Naive B cell (primary cell): ENCODE measurements around the gene CFAP161. TPM values are rescaled to one million over a fixed set of nuclear protein-coding genes. Genes with fewer than 3 reads are reported as not detected.

ENCODE experiments used
- ATAC-seq, 2 donors: fragments of 150-1000 bp; cut with Tn5 transposase; 2 replicates each; pipeline ENCODE4 v1.10.0; 2021; ENCODE audit warnings: low read depth in 2 of 2, mild to moderate bottlenecking in 2 of 2, moderate library complexity in 2 of 2
- DNase-seq: peaks from one replicate; pipeline ENCODE4 v3.0.0; 2022
- H3K27ac Mint-ChIP-seq, 6 donors: one replicate each; pipeline ENCODE4 v1.8.0; 2020 to 2022; ENCODE audit warnings: mild to moderate bottlenecking in 6 of 6, mixed read lengths in 6 of 6, moderate library complexity in 5 of 6, inconsistent platforms in 2 of 6
- H3K27me3 Mint-ChIP-seq, 3 donors: one replicate each; pipeline ENCODE4 v1.8.0; 2021 to 2022; ENCODE audit warnings: mixed read lengths in 3 of 3, mild to moderate bottlenecking in 1 of 3
- H3K36me3 Mint-ChIP-seq, 2 donors: one replicate each; pipeline ENCODE4 v1.8.0; 2020 to 2022; ENCODE audit warnings: mixed read lengths in 2 of 2, inconsistent platforms in 1 of 2, mild to moderate bottlenecking in 1 of 2
- H3K4me1 Mint-ChIP-seq, 3 donors: one replicate each; pipeline ENCODE4 v1.8.0; 2020 to 2022; ENCODE audit warnings: mixed read lengths in 3 of 3, inconsistent platforms in 1 of 3, mild to moderate bottlenecking in 1 of 3, moderate library complexity in 1 of 3
- H3K4me3 Mint-ChIP-seq, 8 donors: one replicate each; pipeline ENCODE4 v1.8.0; 2020 to 2022; ENCODE audit warnings: mild to moderate bottlenecking in 8 of 8, mixed read lengths in 8 of 8, moderate library complexity in 8 of 8, inconsistent platforms in 2 of 8
- H3K9me3 Mint-ChIP-seq, 7 donors: one replicate each; pipeline ENCODE4 v1.8.0; 2020 to 2022; ENCODE audit warnings: mixed read lengths in 7 of 7, mild to moderate bottlenecking in 5 of 7, inconsistent platforms in 2 of 7, moderate library complexity in 1 of 7
- polyA plus RNA-seq, 6 donors: library from polyadenylated mRNA; unstranded; fragments of 300-500 nt; fragmentation: Illumina TruSeq; gene quantifications; one replicate each; pipeline ENCODE4 v1.2.3, GENCODE V29; 2021; ENCODE audit warnings: low read depth in 6 of 6

The CFAP161 gene
- polyA plus RNA-seq, 6 donors from 2014 or later: 0.40 TPM; not detected in 5

DNA sequence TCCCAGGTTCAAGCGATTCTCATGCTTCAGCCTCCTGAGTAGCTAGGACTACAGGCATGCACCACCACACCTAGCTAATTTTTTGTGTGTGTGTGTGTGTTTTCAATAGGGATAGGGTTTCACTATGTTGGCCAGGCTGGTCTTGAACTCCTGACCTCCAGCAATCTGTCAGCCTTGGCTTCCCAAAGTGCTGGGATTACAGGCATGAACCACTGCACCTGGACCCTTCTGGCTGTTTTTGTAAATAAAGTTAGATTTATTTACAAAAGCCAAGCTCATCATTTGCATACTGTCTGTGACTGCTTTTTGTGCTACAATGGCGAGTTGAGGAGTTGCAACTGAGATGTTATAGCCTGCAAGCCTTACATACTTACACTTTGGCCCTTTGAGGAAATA lies 34.1 kb downstream of the CFAP161 start:
- peaks cover 0 to 3% (median 0%) of the 10 kb centered on the region in 3 donors for H3K4me1 Mint-ChIP-seq
- no peak overlapping the region for H3K27ac Mint-ChIP-seq
- DNase-seq (no peak), ATAC-seq (no peak)
- H3K36me3 Mint-ChIP-seq: no peaks in the 10 kb centered on the region
- peaks cover 0 to 5% (median 0%) of the 10 kb centered on the region in 7 donors for H3K9me3 Mint-ChIP-seq
- H3K4me3 Mint-ChIP-seq: no peak overlapping the region
- peaks cover 27 to 45% (median 31%) of the 10 kb centered on the region in 3 donors for H3K27me3 Mint-ChIP-seq

- Mint-ChIP-seq H3K36me3 (no peaks in the 10 kb centered on the region), H3K9me3 (peaks cover 0 to 5% (median 0%) of the 10 kb centered on the region in 7 donors), H3K4me3 (no peak overlapping the region), H3K27me3 (peaks cover 27 to 47% (median 33%) of the 10 kb centered on the region in 3 donors), H3K27ac (no peak overlapping the region), H3K4me1 (peaks cover 0 to 3% (median 0%) of the 10 kb centered on the region in 3 donors)
- DNase-seq (no peak), ATAC-seq (no peak)
Measured at GRCh38 chr15:81168644-81169043, 34.6 kb downstream of the CFAP161 start.

GRCh38 chr15:81170511-81170910 lies 36.4 kb downstream of the CFAP161 start:
- Mint-ChIP-seq H3K4me1 (peaks cover 0 to 3% (median 0%) of the 10 kb centered on the region in 3 donors), H3K27ac (no peak overlapping the region), H3K36me3 (no peaks in the 10 kb centered on the region), H3K27me3 (peaks cover 27 to 43% (median 33%) of the 10 kb centered on the region in 3 donors), H3K9me3 (peaks cover 0 to 5% (median 0%) of the 10 kb centered on the region in 7 donors), H3K4me3 (no peak overlapping the region)
- no peak for ATAC-seq
- no peak for DNase-seq

DNA sequence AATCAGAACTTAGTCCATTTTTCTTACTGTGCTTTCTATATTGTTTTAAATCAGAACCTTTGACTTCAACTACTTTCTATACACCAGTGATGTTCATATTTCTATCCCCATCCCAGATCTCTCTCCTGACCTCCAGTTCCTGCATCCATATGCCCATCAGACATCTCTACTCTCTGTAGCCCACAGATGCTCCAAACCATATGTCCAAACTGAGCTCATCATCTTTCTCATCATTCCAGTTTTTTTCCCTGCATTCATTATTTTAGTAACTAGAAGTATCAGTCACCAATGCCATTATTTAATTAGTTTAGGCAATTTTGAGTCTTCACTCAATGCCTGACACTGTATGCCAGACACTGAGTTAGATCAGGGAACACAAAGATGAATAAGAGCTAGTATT lies 37.2 kb downstream of the CFAP161 start:
- Mint-ChIP-seq H3K9me3 (peaks cover 0 to 5% (median 0%) of the 10 kb centered on the region in 7 donors), H3K4me1 (peaks cover 0 to 3% (median 0%) of the 10 kb centered on the region in 3 donors), H3K36me3 (no peaks in the 10 kb centered on the region), H3K27me3 (peaks cover 27 to 40% (median 33%) of the 10 kb centered on the region in 3 donors), H3K27ac (no peak overlapping the region), H3K4me3 (no peak overlapping the region)
- no peak for ATAC-seq
- no peak for DNase-seq

DNA sequence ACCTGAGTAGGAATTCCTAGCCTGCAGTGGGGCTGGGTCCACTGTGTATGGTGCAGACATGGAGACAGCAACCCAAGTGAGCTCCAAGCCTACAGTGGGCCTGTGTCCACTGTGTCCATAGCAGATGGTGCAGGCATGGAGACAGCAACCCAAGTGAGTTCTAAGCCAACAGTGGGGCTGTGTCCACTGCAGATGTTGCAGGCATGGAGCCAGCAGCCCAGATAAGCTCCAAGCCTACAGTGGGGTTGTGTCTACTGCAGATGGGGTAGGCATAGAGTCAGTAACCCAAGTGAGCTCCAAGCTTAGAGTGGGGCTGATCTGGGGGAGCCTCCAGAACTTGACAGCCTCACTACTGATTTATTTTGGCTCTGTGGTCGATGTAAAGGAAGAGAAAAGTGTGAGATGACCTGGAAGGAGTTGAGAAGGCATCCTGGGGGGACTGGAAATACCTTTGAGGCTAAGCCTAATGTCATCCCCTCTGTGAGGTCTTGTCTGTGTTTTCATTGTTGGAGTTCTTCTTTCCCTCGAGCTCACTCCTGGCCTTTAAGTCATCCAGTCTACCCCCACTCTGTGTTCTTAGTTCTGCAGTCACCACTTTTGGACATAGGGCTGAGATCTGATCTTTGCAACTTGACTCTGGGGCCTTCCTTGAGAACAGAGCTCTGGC lies 40.2 kb downstream of the CFAP161 start:
- no peak overlapping the region for H3K4me3 Mint-ChIP-seq
- H3K36me3 Mint-ChIP-seq: no peaks in the 10 kb centered on the region
- peaks cover 14 to 29% (median 28%) of the 10 kb centered on the region in 3 donors for H3K27me3 Mint-ChIP-seq
- ATAC-seq: no peak
- DNase-seq: no peak
- no peaks in the 10 kb centered on the region for H3K4me1 Mint-ChIP-seq
- peaks cover 0 to under 1% (median 0%) of the 10 kb centered on the region in 7 donors for H3K9me3 Mint-ChIP-seq
- H3K27ac Mint-ChIP-seq: no peak overlapping the region

DNA sequence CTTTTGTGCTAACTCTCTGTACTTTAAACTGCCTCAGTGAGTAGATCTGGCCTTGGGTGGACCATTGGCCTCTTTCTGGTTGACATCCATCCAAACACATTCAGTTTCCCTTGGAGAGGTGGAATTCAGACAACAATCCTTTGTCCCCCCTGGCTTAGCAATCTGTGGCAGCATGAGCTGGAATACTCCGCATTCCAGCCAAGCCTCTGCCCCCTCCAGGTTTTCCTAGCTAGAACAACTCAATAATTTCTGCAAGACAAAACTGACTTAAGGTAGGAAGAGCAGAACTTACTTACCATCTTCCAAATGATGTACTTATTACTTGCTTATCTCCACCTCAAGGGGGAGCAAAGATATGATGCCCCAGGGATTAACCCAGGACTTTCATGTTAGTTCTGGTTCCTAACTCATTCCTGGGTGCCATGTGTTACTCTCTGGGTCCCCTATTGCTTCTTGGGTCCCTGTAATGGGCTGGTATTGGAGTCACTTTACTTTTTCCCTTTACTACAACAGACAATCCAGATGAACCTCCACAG lies 40.8 kb downstream of the CFAP161 start:
- Mint-ChIP-seq H3K27ac (no peak overlapping the region), H3K4me1 (no peaks in the 10 kb centered on the region), H3K9me3 (no peaks in the 10 kb centered on the region), H3K4me3 (no peak overlapping the region), H3K27me3 (peaks cover 14 to 32% (median 25%) of the 10 kb centered on the region in 3 donors), H3K36me3 (no peaks in the 10 kb centered on the region)
- DNase-seq: no peak
- ATAC-seq: no peak

GRCh38 chr15:81175496-81175895 lies 41.4 kb downstream of the CFAP161 start:
- ATAC-seq: no peak
- Mint-ChIP-seq H3K36me3 (no peaks in the 10 kb centered on the region), H3K27me3 (peaks cover 14 to 34% (median 25%) of the 10 kb centered on the region in 3 donors), H3K4me1 (no peaks in the 10 kb centered on the region), H3K4me3 (no peak overlapping the region), H3K27ac (no peak overlapping the region), H3K9me3 (no peaks in the 10 kb centered on the region)
- no peak for DNase-seq

DNA sequence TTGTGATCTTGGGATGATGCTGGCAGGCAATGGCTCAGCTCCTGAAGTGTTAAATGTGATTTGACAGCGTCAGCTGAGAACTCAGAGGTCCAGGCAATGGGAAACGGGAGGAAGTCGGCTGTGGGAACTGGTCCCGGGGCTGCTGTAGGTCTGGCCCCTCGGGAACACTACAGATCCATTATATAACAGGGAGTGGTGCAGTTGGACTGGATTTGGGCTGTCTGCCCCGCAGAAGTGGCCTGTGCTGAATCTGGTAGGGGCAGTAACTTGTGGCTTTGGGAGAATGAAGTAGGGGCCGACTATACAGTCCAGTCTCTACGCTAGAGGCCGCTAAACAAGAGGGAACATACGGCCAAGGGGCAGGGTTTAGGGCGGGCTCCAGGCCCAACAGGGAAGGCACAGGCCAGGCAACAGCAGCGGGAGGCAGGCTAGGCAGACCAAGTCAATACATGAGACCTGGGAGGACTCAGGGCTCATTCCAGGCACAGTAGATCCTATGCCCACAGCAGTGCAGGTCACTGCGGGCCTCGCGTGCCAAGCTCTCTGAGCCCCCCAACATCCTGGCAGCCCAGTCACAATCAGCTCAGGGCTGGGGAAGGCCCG lies 42.3 kb downstream of the CFAP161 start:
- Mint-ChIP-seq H3K9me3 (no peaks in the 10 kb centered on the region), H3K27ac (no peak overlapping the region), H3K4me1 (no peaks in the 10 kb centered on the region), H3K27me3 (peaks cover 12 to 32% (median 27%) of the 10 kb centered on the region in 3 donors), H3K4me3 (no peak overlapping the region), H3K36me3 (no peaks in the 10 kb centered on the region)
- DNase-seq (no peak), ATAC-seq (no peak)

- Mint-ChIP-seq H3K4me1 (no peaks in the 10 kb centered on the region), H3K27me3 (peaks cover 19 to 32% (median 31%) of the 10 kb centered on the region in 3 donors), H3K36me3 (no peaks in the 10 kb centered on the region), H3K4me3 (no peak overlapping the region), H3K9me3 (no peaks in the 10 kb centered on the region), H3K27ac (no peak overlapping the region)
- DNase-seq: no peak
- no peak for ATAC-seq
Measured at GRCh38 chr15:81178365-81178764, 44.3 kb downstream of the CFAP161 start.

DNA sequence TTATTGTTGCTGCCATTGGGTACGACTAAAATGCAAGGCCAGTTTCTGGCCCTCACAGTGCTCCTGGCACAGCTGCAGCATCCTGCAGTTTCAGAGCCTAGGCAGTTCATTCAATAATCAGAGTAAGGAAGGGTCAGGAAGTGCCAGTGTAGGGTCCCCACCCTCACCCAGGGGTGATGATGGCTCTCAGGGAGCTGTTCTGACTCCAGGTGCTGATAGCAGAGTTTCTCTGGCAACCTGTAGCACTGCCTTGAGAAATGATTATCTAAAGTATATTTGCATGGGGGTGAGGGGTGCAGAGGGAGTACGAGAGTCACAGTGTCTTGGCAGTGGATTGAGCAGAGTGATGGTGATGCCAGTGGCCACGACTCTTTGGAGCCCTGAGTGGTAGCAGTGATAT lies 47.1 kb downstream of the CFAP161 start:
- no peak overlapping the region for H3K27ac Mint-ChIP-seq
- no peaks in the 10 kb centered on the region for H3K36me3 Mint-ChIP-seq
- ATAC-seq (no peak), DNase-seq (no peak)
- H3K4me3 Mint-ChIP-seq: no peak overlapping the region
- peaks cover 0 to 2% (median 0%) of the 10 kb centered on the region in 7 donors for H3K9me3 Mint-ChIP-seq
- H3K27me3 Mint-ChIP-seq: peaks cover 32 to 53% (median 48%) of the 10 kb centered on the region in 3 donors
- H3K4me1 Mint-ChIP-seq: no peaks in the 10 kb centered on the region

DNA sequence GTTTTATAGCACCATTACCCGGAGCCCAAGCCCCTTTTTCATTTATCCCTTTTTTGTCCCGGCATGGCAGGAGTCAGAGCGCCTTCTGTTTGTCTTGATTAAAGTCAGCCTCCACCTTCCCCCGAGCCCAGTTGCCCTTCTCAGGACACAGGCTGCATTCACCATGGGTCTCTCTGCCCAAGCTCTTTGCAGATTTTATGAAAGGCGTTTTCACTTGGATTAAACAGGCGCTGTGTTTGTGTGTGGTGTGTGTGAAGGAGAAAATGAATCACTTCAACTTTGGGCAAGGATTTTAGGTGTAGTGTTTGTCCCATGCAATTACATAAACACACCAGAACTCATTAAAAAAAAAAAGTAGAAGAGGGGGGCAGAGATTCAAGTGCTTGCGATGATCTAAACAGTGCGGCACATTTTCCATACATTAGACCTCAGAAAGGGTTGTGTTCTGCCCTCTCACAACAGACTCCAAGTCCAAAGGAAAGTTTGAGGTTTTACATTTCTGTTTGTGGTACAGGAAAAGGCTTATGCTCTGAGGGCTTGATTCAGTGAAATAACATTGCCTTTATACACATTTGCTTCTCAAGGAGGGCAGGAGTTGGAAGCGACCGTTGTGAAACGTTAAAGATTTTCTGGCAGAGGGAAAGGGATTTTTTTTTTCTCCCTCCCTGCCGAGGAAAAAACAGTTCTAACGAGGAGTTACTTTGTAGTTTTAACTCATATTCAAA lies 48.1 kb downstream of the CFAP161 start:
- Mint-ChIP-seq H3K9me3 (peaks cover 0 to 2% (median 0%) of the 10 kb centered on the region in 7 donors), H3K4me3 (no peak overlapping the region), H3K27ac (no peak overlapping the region), H3K36me3 (no peaks in the 10 kb centered on the region), H3K4me1 (no peaks in the 10 kb centered on the region), H3K27me3 (peaks cover 36 to 53% (median 48%) of the 10 kb centered on the region in 3 donors)
- DNase-seq (no peak), ATAC-seq (no peak)

GRCh38 chr15:81182756-81183438 lies 48.8 kb downstream of the CFAP161 start:
- Mint-ChIP-seq H3K4me3 (no peak overlapping the region), H3K4me1 (no peaks in the 10 kb centered on the region), H3K9me3 (peaks cover 0 to 2% (median 0%) of the 10 kb centered on the region in 7 donors), H3K27me3 (peaks cover 40 to 58% (median 49%) of the 10 kb centered on the region in 3 donors), H3K36me3 (no peaks in the 10 kb centered on the region), H3K27ac (peak overlapping the region in 1 of 6 donors; percentile 24)
- DNase-seq (no peak), ATAC-seq (no peak)

DNA sequence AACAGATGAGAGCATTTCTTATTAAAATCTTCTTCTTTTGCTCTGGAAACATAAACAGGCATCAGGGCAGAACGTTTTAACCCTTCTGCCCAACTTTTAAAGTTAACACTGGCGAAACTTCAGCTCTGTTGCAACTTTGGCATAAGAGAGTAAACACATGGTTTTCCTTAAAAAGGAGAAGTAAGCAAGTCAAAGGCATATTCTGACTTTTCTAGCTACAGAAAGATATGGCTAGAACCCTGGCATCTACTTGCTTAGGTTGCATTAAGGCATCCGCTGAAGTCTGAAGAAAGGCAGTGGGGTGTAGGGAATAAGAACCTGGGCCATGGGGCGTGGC lies 49.3 kb downstream of the CFAP161 start:
- H3K27me3 Mint-ChIP-seq: peaks cover 43 to 58% (median 54%) of the 10 kb centered on the region in 3 donors
- H3K4me3 Mint-ChIP-seq: no peak overlapping the region
- no peaks in the 10 kb centered on the region for H3K4me1 Mint-ChIP-seq
- no peaks in the 10 kb centered on the region for H3K36me3 Mint-ChIP-seq
- DNase-seq (no peak), ATAC-seq (no peak)
- peaks cover 0 to 2% (median 0%) of the 10 kb centered on the region in 7 donors for H3K9me3 Mint-ChIP-seq
- H3K27ac Mint-ChIP-seq: no peak overlapping the region
